IMR-90 (cell line): ENCODE measurements around the gene OSM. TPM values are rescaled to one million over a fixed set of nuclear protein-coding genes. Genes with fewer than 3 reads are reported as not detected.

ENCODE experiments used
- ATAC-seq: fragments of 200-7000 bp; cut with Tn5 transposase; 2 replicates; pipeline ENCODE4 v1.9.1; 2020; ENCODE audit warnings: low read depth, mild to moderate bottlenecking, moderate library complexity
- BruUV-seq: library from RNA; stranded (reverse); fragments of 400-500 nt; replicated peaks from 2 replicates; lab custom pipeline; 2021; lab: Mats Ljungman, UMichigan
- CTCF ChIA-PET: fragments of 300-600 bp; formaldehyde crosslinking; extraction: SDS; loops from one replicate; lab custom pipeline; 2021; ENCODE audit warnings: antibody characterized with exemption; lab: Yijun Ruan, JAX
- POLR2A ChIA-PET: fragments of 300-600 bp; sonication (Branson Sonifier 250); formaldehyde crosslinking; loops from one replicate; lab custom pipeline; 2022; ENCODE audit warnings: antibody characterized with exemption; ENCODE audit not compliant: unreplicated experiment; lab: Charles Lee
- DNase-seq: peaks from one replicate; pipeline ENCODE4 v3.0.0; 2013
- H2AFZ ChIP-seq: replicated peaks from 2 replicates; pipeline ENCODE3; 2013; ENCODE audit warnings: low read length, mild to moderate bottlenecking; ENCODE audit not compliant: poor library complexity
- H2AK5ac ChIP-seq: 2 replicates; pipeline ENCODE4 v1.6.1; 2013; ENCODE audit warnings: low read depth, low read length, inconsistent platforms
- H2AK9ac ChIP-seq: replicated peaks from 2 replicates; pipeline ENCODE3; 2013; ENCODE audit warnings: mild to moderate bottlenecking, low read depth, low read length, moderate library complexity; ENCODE audit not compliant: poor library complexity
- H2BK120ac ChIP-seq: 2 replicates; pipeline ENCODE4 v1.6.1; 2013; ENCODE audit warnings: low read depth, low read length, inconsistent platforms
- H2BK15ac ChIP-seq: 3 replicates; pipeline ENCODE4 v1.6.1; 2013; ENCODE audit warnings: low read depth, low read length, inconsistent platforms
- H2BK20ac ChIP-seq: 2 replicates; pipeline ENCODE4 v1.6.1; 2013; ENCODE audit warnings: low read depth, mild to moderate bottlenecking, inconsistent platforms, low read length, moderate library complexity
- H2BK5ac ChIP-seq: 2 replicates; pipeline ENCODE4 v1.6.1; 2013; ENCODE audit warnings: mild to moderate bottlenecking, low read depth, low read length, inconsistent platforms; ENCODE audit not compliant: poor library complexity, severe bottlenecking
- H3K14ac ChIP-seq: replicated peaks from 2 replicates; pipeline ENCODE4 v1.6.1; 2013; ENCODE audit warnings: low read depth, low read length, inconsistent platforms
- H3K18ac ChIP-seq: 2 replicates; pipeline ENCODE4 v1.6.1; 2013; ENCODE audit warnings: low read depth, low read length, control low read depth
- H3K23ac ChIP-seq: 2 replicates; pipeline ENCODE4 v1.6.1; 2013; ENCODE audit warnings: low read depth, low read length, inconsistent platforms
- H3K27ac ChIP-seq: 2 replicates; pipeline ENCODE4 v1.5.1; 2013; ENCODE audit warnings: mild to moderate bottlenecking, control low read depth, low read length; ENCODE audit not compliant: insufficient read depth
- H3K27me3 ChIP-seq: 2 replicates; pipeline ENCODE4 v1.6.1; 2013; ENCODE audit warnings: low read length; ENCODE audit not compliant: control insufficient read depth, insufficient read depth
- H3K36me3 ChIP-seq: 2 replicates; pipeline ENCODE4 v1.6.1; 2013; ENCODE audit warnings: low read length, mixed read lengths; ENCODE audit not compliant: control insufficient read depth, insufficient read depth
- H3K4ac ChIP-seq: 2 replicates; pipeline ENCODE4 v1.6.1; 2013; ENCODE audit warnings: low read depth, low read length, inconsistent platforms
- H3K4me1 ChIP-seq: 2 replicates; pipeline ENCODE4 v1.6.1; 2013; ENCODE audit warnings: low read length, mixed read lengths; ENCODE audit not compliant: control insufficient read depth, insufficient read depth
- H3K4me2 ChIP-seq: 2 replicates; pipeline ENCODE4 v1.6.1; 2013; ENCODE audit warnings: low read depth, mild to moderate bottlenecking, control low read depth, low read length, moderate library complexity
- H3K4me3 ChIP-seq: 2 replicates; pipeline ENCODE4 v1.5.1; 2013; ENCODE audit warnings: low read depth, mild to moderate bottlenecking, control low read depth, low read length, moderate library complexity; ENCODE audit not compliant: insufficient read depth
- H3K56ac ChIP-seq: 2 replicates; pipeline ENCODE4 v1.6.1; 2013; ENCODE audit warnings: low read length, inconsistent platforms; ENCODE audit not compliant: insufficient read depth; ENCODE audit errors: extremely low read depth
- H3K79me1 ChIP-seq, 2 experiments: 2 replicates each; pipeline ENCODE4 v1.6.1; 2013; ENCODE audit warnings: low read length in 2 of 2, inconsistent platforms in 1 of 2, low read depth in 1 of 2
- H3K9ac ChIP-seq: 2 replicates; pipeline ENCODE4 v1.6.1; 2013; ENCODE audit warnings: low read depth, low read length, control low read depth
- H3K9me1 ChIP-seq: 2 replicates; pipeline ENCODE4 v1.6.1; 2013; ENCODE audit warnings: low read length, inconsistent platforms; ENCODE audit not compliant: insufficient read depth
- H3K9me3 ChIP-seq: 2 replicates; pipeline ENCODE4 v1.6.1; 2013; ENCODE audit warnings: low read length; ENCODE audit not compliant: control insufficient read depth, insufficient read depth
- H4K20me1 ChIP-seq: 2 replicates; pipeline ENCODE4 v1.6.1; 2013; ENCODE audit warnings: low read length, inconsistent platforms; ENCODE audit not compliant: insufficient read depth
- H4K5ac ChIP-seq: 2 replicates; pipeline ENCODE4 v1.6.1; 2013; ENCODE audit warnings: mild to moderate bottlenecking, low read depth, low read length, control low read depth
- H4K8ac ChIP-seq, 2 experiments: 2 replicates each; pipeline ENCODE4 v1.6.1; 2013; ENCODE audit warnings: low read depth in 2 of 2, low read length in 2 of 2, control low read depth in 1 of 2, inconsistent platforms in 1 of 2
- H4K91ac ChIP-seq: 2 replicates; pipeline ENCODE4 v1.6.1; 2013; ENCODE audit warnings: low read depth, low read length, inconsistent platforms; ENCODE audit not compliant: insufficient read depth
- CHD1 ChIP-seq: IDR thresholded peaks from 2 replicates; pipeline ENCODE4 v1.6.1; 2012; ENCODE audit warnings: low read depth, low read length, improper control_type of control experiment
- MAFK ChIP-seq: IDR thresholded peaks from 2 replicates; pipeline ENCODE4 v1.6.1; 2012; ENCODE audit warnings: low read depth, low read length, improper control_type of control experiment
- MAZ ChIP-seq: IDR thresholded peaks from 2 replicates; pipeline ENCODE4 v1.6.1; 2012; ENCODE audit warnings: low read depth, mild to moderate bottlenecking, low read length, improper control_type of control experiment, moderate library complexity, borderline replicate concordance
- MXI1 ChIP-seq: IDR thresholded peaks from 2 replicates; pipeline ENCODE4 v1.6.1; 2012; ENCODE audit warnings: low read depth, mild to moderate bottlenecking, low read length, moderate library complexity, borderline replicate concordance
- RAD21 ChIP-seq: IDR thresholded peaks from 2 replicates; pipeline ENCODE4 v1.6.1; 2012; ENCODE audit warnings: low read length, improper control_type of control experiment
- RCOR1 ChIP-seq: IDR thresholded peaks from 2 replicates; pipeline ENCODE4 v1.6.1; 2012; ENCODE audit warnings: mild to moderate bottlenecking, low read length, improper control_type of control experiment; ENCODE audit not compliant: insufficient replicate concordance
- RFX5 ChIP-seq: IDR thresholded peaks from 2 replicates; pipeline ENCODE4 v1.8.0; 2012; ENCODE audit warnings: low read depth, mild to moderate bottlenecking, low read length, moderate library complexity
- SMC3 ChIP-seq: fragments of 150-350 bp; IDR thresholded peaks from 2 replicates; pipeline ENCODE4 v1.6.1; 2016; ENCODE audit warnings: low read depth, mild to moderate bottlenecking, antibody characterized with exemption, low read length, moderate library complexity
- WGBS, 2 experiments: methylation state at CpG; one replicate each; pipeline versions ENCODE4 v1.1.5 to v1.1.7; 2013; ENCODE audit warnings: missing lambda C conversion rate in 2 of 2; ENCODE audit not compliant: insufficient read length in 1 of 2; ENCODE audit errors: extremely low coverage in 2 of 2; 5-methylcytosine and 5-hydroxymethylcytosine counted together
- dilution Hi-C: fragments of 300-500 bp; cut with HindIII; formaldehyde crosslinking; loops from one replicate; pipeline ENCODE4 v1.14.3; 2018; ENCODE audit warnings: low sequenced_read_pairs; ENCODE audit not compliant: unreplicated experiment
- in situ Hi-C: fragments of 300-500 bp; cut with MboI; formaldehyde crosslinking; loops from 3 replicates; pipeline ENCODE4 v1.14.3; 2019; ENCODE audit warnings: low sequenced_read_pairs, inconsistent platforms, mixed read lengths
- intact Hi-C: fragments of 100-400 bp; cut with micrococcal nuclease; formaldehyde crosslinking; loops from 2 replicates; pipeline ENCODE4 v1.10.0; 2022
- polyA plus RNA-seq, 3 experiments: library from polyadenylated mRNA; depleted of rRNA; stranded (reverse); fragments of >200 nt; gene quantifications; 2 replicates each; pipeline ENCODE4 v1.2.3, GENCODE V29; 2012; ENCODE audit warnings: low replicate concordance in 1 of 3
- total RNA-seq: library from RNA; depleted of rRNA; stranded (reverse); fragments of >200 nt; gene quantifications from 2 replicates; pipeline ENCODE4 v1.2.3, GENCODE V29; 2012

Gene OSM
- total and polyA plus RNA-seq, 2 of the 4 experiments (the other 2 are of a cell fraction), result not detected

DNA sequence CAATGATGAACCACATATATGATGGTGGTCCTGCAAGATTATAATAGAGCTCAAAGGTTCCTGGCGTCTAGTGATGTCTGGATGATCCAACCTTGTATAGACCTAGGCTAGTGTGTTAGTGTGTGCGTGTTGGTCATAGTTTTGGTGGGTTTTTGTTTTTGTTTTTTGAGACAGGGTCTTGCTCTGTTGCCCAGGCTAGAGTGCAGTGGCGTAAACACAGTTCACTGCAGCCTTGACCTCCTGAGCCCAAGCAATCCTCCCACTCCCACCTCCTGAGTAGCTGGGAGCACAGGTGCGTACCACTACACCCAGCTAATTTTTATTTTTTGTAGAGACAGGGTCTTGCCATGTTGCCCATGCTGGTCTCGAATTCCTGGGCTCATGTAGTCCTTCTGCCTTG is 13.3 kb upstream of the OSM start:
- no CpG with 5 or more reads among the region's 5 CpGs for WGBS, 2 experiments
- Histone ChIP-seq H3K56ac (no peak overlapping the region), H3K4ac (no peak overlapping the region), H3K27me3 (no peaks in the 10 kb centered on the region), H2BK5ac (no peak overlapping the region), H4K5ac (no peak overlapping the region), H3K9me3 (no peaks in the 10 kb centered on the region), H3K18ac (no peak overlapping the region), H3K9ac (no peak overlapping the region), H3K4me1 (peaks cover 10% of the 10 kb centered on the region), H2BK20ac (no peak overlapping the region), H2BK120ac (no peak overlapping the region), H3K36me3 (peaks cover 8% of the 10 kb centered on the region; the same call in 1 of the 2 replicates), H2AK5ac (no peak overlapping the region), H3K14ac (no peak overlapping the region), H2AFZ (no peak overlapping the region), H3K4me2 (no peak overlapping the region), H4K91ac (no peak overlapping the region), H3K9me1 (peaks cover 8% of the 10 kb centered on the region), H4K8ac (no peak overlapping the region), H3K79me1 (no peaks in the 10 kb centered on the region), H2BK15ac (no peak overlapping the region), H3K23ac (no peak overlapping the region), H4K20me1 (no peaks in the 10 kb centered on the region), H3K27ac (no peak overlapping the region), H2AK9ac (no peak overlapping the region), H3K4me3 (no peak overlapping the region)
- TF ChIP-seq MAZ (no peak), MXI1 (no peak), RAD21 (no peak), MAFK (no peak), CHD1 (no peak), SMC3 (no peak), RCOR1 (no peak), RFX5 (no peak)
- DNase-seq (no peak), ATAC-seq (no peak)
- intact Hi-C loops, result no loop called here
- ChIA-PET POLR2A (no interaction called here), CTCF (interaction anchor here (0.6 kb wide), 1 partner anchor 1529 kb away, joined by 4 read pairs; no protein-coding TSS in a partner anchor)
- BruUV-seq, result no TSS peak
- in situ Hi-C loops, result no loop called here
- dilution Hi-C loops, result no loop called here
